Activated CD8-positive, alpha-beta memory T cell treated with anti-CD3 and anti-CD28 coated beads, Interleukin-2, amount 50 U/mL, for 48 hours (primary cell): ENCODE results near the gene MEIOB.
"Not testable (repeated sequence)": the region's sequence is repeated elsewhere in the genome, so short reads cannot be mapped to it uniquely, and the experiment has no call there.

Source experiments
- DNase-seq: peaks from one replicate; pipeline ENCODE4 v3.0.0-alpha.2; 2020

Gene MEIOB

DNA sequence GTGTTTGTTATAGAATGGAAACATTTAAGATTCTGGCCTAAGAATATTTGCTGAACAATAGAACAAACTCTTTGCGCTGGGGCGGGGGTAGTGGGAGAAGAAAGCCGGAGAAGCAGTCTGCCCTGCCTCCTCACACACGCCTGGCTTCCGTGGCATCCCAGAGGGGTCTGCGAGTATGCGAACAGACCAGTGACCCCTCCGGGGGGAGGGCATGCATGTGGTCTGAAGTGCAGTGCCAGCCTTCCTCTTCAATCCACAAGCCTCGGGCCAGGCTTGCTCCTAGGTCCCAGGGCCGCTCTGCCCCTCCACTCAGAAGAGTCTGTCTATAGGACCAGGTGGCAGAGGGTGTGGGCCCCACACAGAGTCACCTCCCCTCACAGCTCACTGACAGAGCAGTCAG is 64.3 kb downstream of the MEIOB start:
- DNase-seq = no peak

DNA sequence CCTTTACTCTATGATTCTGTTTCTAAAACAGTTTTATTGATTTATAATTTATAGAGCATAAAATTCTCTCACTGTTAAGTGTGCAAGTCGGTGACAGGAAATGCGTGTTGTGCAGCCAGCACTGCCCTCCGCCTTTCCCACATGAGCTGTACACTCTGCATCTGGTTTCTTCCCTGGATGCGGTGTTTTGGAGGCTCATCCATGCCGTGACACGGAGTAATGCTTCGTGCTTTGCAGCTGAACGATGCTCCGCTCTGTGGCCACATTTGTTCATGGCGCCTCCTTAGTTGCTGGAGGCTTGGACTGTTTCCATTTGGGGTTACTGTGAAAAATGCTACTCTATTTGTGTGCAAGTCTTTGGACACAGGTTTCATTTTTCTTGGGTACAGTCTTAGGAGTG is 71.3 kb downstream of the MEIOB start:
- DNase-seq = no peak

DNA sequence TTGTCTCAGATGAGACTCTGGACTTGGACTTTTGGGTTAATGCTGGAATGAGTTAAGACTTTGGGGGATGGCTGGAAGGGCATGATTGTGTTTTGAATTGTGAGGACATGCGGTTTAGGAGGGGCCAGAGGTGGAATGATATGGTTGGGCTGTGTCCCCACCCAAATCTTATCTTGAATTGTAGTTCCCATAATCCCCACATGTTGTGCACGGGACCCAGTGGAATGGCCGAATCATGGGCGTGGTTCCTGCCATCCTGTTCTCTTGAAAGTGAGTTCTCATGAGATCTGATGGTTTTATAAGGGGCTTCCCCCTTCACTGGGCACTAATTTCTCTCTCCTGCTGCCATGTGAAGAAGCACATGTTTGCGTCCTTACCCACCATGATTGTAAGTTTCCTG is 72.7 kb downstream of the MEIOB start:
- DNase-seq = not testable (repeated sequence)

DNA sequence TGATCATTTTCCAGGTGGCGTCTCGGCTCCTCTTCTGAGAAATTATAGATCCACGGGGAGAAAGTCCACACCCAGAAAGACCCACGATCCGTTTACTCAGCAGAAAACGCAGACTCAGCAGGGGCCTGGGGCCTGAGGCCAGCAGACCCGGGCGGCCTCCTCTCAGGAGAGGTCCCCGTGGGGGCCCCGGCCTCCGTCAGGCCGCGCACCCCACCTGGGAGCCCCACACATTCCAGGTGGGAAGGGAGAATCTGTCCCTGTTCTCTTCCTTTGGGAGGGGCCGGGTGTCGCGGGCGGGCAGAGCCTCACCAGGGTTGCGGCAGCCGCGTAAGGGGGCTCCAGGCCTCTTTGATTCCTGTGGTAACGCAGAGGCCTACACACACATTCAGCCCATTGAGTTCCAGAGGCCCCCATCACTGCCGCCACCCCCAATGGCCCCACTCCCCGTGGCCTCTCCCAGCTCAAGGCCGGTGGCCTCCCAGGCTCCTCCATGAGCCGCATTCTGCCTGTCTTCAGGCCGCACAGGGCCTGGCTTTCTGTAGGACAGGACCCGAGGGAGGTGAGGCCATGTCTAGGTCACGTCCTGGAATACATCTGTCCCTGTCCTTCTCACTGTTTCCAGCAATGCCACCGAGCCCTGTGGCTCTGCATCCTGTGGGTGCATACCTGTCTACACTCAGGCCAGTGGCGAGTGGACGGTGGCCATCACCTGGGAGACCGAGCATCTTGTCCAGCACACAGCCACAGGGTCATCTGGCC is 76.9 kb downstream of the MEIOB start:
- DNase-seq = no peak

DNA sequence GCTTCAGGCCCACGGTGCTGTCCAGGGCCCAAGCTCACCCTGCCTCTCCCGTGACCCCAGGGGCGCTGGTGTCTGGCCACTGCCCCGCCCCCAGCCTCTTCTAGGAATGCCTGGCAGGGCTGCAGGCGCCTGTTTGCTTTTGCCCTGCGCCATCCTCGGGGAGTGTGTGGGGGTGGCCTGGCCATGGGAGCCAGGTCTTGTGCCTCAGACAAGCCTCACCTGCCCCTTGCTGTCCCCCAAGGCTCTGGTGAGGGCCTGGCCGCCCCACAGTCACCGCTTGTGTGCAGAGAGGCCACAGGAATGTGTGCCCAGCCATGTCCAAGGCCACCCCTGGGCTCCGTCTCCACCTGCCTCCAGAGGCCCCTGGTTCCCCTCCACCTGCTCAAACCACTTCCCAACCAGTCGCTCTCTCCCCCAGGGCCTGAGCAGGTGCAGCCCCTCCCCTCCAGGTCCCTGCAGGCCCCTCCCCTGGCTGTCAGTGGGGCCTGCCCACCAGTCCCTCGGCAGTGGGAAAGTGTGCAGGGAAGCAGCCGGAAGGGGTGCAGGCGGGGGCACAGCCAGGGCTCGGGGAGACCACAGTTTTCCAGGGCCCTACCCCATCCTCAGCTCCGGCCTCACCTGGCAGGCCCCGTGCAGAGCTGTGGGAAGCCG is 77.6 kb downstream of the MEIOB start:
- peak; percentile 47 for DNase-seq

DNA sequence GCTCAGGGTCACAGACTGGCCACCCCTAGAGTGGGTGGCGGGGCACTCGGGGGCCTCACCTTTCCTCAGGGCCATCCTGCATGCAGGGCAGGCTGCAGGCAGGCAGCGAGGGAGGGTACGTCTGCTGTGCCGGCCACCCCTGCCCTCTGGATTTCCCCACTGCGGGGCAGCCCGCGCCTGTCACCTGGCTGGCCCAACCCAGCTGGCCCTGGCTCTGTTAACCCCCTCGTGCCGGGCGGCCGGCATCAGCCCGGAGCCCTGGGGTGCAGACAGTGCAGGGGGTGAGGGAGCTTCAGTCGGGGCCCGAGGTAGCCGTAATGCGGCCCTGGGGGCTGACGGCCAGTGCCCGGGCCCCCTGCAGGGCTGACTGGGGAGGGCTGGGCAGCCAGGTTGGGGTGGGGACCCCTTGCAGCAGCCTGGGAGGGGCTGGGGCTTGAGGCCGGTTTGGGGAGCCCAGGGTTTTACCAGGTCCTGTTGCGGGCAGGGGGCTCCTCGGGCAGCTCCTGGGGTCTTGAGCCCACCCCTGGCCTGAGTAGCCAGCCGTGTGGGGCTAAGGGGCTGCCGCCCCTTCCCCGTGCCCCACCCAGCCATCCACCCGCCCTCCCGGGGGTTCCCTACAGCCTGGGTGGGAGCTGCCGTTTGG is 78.3 kb downstream of the MEIOB start, which contains the start of gene IGFALS:
TSS of gene IGFALS (minus strand) at position 128 of the 643 bp plus-strand sequence. CDS start at position 75, 53 bp downstream.
- DNase-seq = no peak

DNA sequence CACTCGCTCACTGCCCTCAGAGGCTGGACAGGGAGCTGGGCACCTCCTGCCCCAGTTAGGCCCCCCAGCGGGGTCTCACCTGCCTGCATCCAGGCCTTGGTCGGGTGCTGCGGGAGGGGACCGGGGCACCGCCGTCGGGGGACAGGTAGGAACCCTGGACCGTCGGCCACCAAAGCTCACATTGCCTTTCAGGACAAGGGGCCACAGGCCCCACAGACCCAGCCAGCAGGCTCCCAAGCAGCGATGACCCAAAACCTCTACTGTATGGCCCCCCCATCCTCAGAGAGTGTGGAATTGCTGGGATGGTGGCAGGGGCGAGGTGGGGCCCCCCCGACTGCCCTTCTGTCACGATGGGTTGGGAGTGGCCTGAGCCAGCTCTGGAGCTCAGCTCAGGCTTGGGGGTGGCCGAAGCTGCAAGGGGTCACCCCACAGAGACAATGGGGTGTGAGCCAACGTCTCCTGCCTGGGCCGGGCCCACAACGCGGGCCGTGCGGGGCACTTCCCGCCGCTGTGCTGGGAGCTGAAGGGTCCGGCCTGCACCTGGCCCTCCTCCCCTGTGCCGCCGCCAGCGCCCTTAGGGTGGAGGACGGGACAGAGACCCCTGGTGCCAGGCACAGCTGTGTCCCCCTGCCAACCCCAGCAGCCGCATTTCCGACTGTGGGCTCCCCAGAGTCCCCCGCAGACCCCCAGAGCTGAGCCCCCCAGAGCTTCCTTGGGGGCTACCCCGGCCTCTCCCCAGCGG is 79.0 kb downstream of the MEIOB start:
- DNase-seq = peak; percentile 42

DNA sequence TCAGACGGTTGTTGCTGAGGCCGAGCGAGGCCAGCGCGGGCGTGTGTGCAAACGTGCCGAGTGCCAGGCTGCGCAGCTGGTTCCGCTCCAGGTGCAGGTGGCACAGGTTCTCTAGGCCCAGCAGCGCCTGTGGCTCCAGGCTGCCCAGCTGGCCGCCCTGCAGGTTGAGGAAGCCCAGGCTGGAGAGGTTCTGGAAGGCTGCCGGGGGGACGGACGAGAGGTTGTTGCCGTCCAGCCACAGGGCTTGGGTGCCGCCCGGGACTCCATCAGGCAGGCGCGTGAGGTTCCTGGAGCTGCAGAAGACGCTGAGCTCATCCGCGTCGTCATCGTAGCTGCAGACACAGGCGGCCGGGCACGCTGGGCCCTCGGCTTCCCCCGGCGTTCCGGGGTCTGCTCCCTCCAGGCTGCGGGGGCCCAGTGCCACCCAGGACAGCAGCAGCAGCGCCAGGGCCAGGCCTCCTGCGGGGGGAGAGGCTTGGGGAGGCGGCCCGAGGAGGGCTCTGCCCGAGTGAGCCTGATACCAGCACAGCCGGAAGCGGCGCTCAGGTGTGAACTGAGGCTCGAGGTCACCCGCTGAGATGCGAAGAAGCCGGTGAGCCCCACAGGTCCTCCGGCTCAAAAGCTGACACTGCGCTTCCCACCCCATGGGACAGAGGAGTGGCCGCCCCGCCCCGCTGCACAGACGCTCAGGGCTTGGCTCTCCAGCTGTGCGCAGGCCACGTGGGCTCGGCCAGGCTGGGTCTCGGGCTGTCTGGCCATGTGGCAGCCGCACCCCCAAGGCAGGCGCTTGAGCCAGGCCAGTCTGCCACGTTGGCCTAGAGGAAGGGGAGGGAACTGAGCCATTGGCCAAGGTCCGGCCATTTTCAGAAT is 79.8 kb downstream of the MEIOB start:
- peak; percentile 44 for DNase-seq

DNA sequence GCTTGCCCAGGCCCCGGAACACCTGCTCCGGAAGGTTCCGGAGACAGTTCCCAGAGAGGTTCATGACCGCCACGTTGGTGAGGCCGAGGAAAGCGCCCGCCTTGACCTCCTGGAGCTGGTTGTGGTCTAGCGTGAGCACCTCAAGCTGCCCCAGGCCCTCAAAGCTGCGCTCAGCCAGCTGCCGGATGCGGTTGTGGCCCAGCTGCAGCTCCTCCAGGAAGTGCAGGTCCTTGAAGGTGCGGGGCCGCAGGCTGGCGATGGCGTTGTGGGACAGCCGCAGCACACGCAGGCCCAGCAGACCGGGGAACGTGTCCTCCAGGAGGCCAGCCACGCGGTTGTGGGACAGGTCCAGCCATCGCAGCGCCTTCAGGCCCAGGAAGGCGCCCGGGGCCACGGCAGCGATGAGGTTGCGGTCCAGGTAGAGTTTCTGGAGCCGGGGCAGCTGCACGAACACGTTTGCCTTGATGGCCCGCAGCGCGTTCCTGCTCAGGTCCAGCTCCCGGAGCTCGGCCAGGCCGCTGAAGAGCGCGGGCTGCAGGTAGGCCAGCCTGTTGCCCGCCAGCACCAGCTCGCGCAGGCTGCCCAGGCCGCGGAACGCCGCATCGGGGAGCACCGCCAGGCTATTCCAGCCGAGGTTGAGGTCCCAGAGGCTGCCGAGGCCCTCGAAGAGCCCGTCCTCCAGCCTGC is 80.6 kb downstream of the MEIOB start:
- no peak for DNase-seq

DNA sequence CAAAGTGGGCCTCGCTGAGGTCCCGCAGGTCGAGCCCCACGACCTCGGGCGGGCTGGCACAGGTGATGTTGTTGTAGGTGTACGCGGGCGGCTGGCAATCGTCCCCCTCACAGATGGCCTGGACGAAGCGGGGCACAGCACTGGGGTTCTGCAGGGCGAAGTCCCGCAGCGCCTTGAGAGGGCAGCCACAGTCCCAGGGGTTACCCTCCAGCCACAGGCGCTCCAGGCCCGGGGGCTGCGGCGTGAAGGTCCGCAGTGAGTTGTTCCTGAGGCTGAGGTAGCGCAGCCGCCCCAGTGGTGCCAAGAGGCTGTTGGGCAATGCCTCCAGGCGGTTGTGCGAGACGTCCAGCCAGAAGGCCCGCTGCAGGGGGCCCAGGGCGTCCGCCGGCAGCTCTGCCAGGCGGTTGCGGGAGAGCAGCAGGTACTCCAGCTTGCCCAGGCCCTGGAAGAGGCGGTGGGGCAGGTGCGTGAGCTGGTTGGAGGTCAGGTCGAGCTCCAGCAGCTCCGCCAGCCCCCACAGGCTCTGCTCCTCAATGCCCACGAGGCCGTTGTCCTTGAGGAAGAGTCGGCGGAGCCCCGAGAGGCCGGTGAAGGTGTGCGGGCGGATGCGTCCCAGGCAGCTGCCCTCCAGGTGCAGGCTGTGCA is 81.2 kb downstream of the MEIOB start:
- DNase-seq = no peak

DNA sequence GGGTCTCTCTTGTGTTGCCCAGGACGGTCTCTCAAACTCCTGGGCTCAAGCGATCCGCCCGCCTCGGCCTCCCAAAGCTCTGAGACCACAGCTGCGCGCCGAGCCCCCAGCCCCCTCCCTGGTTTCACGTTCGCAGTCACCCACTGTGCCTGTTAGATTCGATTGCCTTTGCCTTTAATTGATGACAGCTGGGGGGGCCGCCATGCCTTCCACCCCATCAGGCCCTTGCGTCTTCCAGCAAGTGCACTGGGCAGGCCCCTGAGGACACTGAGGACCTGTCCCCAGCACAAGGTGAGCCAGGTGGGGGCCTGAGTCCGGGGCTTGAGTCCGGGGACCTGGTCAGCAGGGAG is 81.7 kb downstream of the MEIOB start:
- no peak for DNase-seq

DNA sequence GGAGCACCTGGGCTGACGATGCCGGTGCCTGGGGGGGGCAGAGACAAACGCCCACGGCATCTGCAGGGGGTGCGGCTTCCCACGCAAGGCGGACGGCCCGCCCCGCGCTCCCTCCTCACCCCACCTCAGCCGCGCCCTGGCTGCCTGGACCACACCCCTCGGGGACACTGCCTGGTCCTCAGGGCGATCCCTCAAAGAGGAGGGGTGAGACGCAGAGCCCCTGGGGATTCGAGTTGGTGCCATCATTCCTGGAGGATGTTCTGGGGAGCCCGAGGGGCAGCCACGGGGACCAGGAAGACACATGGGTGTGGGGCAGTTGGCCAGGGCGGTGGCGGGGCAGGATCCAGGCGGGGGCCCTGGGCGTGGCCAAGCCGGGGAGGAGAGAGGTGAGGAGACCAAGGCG is 82.3 kb downstream of the MEIOB start:
- DNase-seq = peak; percentile 47

DNA sequence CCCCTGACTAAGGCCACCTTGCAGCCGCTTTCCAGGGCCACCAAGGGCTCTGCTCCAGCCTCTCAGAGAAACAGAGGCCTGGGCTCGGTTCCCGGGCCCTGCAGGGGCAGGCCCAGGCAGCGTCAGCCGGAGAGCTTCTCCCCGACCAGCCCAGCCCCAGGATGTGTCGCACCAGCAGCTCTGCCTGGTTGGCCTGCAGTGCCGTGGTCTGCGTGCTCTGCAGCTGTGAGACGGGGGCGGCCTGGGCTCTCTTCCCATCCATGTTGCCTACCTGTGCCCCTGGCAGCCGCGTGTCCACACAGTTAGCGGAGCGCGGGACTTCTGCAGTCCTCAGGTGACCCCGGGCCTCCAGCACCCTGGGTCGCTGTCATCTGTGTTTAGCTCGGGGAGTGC is 83.3 kb downstream of the MEIOB start:
- peak; percentile 43 for DNase-seq

DNA sequence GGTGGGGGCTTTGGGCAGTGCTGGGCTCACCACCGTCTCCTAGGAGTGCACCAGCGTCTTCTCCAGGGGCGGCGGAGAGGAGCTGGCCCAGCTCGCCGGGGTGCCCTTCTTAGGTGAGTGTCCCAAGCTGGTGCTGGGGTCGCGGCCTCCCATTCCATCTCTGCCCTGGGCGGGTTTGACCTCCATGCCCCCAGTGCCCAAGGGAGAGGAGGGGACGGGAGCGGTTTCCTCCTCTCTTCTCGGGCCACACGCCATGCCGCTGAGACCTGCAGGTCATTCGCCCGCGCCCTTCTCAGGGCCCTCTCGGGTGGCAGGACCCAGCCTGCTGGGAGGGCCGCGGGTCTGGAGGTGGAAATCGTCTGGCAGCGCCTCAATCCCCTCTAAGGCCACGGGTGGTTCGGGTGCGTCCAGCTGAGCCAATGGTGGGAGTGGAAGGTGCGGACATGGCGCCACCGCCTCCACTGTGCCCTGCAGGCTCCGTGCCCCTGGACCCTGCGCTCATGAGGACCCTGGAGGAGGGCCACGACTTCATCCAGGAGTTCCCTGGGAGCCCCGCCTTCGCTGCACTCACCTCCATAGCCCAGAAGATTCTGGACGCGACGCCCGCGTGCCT is 83.8 kb downstream of the MEIOB start:
- peak; percentile 44 for DNase-seq

DNA sequence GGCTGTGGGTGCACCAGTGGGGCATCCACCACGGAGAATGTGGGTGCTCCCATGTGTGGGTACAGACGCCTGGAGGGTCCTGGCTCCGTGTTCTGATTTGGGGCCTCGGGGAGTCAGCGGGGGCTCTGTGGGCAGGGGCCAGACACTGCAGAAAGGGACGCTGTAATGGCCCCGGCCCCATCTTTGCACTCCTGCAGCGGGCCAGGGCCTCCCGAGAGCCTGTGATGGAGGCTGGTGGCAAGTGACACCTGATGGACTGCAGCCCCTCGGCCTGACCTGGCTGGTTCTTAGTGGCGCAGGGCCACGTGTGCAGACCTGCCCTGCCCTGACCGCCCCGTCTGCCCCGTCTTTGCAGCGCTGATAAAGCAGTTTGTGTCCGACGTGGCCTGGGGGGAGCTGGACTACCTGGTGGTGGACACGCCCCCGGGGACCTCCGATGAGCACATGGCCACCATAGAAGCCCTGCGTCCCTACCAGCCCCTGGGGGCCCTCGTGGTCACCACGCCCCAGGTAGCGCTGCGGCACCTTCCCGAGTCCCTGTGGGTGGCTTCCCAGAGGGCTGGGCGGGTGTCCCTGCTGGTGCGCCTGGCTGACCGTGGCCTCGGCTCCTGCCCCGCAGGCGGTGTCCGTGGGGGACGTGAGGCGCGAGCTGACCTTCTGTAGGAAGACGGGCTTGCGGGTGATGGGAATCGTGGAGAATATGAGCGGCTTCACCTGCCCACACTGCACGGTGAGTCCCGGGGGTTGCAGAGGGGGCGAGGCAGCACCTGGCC is 84.5 kb downstream of the MEIOB start:
- DNase-seq = peak; percentile 45

DNA sequence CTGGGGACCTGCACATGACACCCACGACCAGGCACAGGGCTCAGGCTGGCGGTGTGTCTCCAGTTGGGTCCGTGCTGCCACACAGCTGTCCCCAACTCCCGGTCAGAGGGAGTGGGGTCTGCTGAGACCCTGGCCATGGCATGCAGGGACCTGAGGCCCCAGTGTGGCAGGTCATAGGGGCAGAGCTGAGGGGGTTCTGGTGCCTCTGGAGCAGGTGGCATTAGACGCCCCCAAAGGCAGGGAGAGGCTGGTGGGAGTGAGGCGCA is 85.0 kb downstream of the MEIOB start:
- peak; percentile 44 for DNase-seq

DNA sequence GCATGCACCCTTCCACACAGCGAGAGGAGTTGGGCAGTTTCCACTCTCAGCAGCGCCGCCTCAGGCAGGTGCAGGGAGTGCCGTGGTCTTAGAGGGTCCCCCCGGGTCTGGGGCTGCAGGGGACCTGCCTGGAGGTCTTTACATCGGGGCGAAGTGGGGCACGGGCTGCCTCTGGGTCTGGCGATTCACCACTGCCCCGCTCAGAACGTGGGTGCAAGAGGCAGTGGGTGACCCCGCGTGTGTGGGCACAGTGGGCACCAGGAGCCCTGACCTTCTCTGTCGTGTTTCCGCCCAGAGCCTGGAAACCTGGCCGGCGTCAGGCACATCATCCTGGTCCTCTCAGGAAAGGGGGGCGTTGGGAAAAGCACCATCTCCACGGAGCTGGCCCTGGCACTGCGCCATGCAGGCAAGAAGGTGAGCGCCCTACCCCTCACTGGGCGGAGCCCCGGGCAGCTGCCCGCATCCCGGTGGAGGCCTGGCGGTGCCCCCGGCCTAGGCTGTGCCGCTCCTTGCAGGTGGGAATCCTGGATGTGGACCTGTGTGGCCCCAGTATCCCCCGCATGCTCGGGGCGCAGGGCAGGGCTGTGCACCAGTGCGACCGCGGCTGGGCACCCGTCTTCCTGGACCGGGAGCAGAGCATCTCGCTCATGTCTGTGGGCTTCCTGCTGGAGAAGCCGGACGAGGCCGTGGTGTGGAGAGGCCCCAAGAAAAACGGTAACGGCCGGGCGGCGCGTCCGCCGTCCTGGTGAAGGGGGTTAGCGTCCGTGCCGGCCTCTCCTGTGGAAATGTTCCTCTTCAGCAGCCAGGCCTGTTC is 85.5 kb downstream of the MEIOB start:
- no peak for DNase-seq

DNA sequence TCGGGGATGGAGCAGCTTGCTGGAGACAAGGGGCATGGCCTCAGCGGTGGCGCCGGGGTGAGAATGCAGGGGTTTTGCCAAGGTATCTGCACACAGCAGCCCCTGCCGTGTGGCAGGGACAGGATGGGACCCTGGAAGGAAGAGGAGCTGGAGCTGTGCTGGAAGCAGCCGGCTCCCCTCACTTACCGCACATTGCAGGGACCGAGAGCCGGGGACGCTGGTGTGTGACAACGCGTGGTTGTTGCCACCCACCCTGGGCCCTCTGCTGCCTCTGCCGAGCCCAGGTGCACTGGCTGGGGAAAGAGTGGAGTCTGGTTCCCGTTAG is 86.2 kb downstream of the MEIOB start:
- DNase-seq = no peak
